Measurements from ENCODE around the gene COL23A1. TPM values are rescaled to one million over a fixed set of nuclear protein-coding genes. Genes with fewer than 3 reads are reported as not detected.

COL23A1 gene
- total and polyA plus RNA-seq, 2 experiments from 2014 or later, result 1.1 to 5.1 TPM

DNA sequence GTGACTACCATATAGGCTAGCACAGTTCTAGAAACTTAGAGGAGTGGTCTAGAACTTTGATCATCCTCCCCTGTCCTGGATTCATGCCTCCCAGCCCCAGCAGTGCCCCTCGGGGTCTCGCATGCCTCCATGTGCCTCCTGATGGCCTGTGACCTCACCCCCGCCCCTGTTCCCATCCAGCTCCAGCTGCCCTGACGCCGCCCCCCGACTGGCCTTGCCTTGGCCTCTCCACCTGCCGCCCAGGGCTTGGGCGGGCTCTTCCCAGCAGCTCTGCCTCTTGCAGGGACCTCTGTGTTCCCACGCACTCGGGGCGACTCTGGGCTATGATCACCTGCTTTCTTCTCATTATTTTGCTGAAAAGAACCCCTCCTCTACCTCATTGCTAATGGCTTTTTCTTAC lies 242.2 kb downstream of the COL23A1 start:
- DNase-seq (ENCODE audit: low spot score), result no peak
- no peak for TF ChIP-seq EZH2phosphoT487 (IDR thresholded peaks at IDR 0.05; ENCODE audit: low read depth, severe bottlenecking, unreplicated experiment)
- no peak for TF ChIP-seq EZH2 (IDR thresholded peaks at IDR 0.05; ENCODE audit: borderline replicate concordance)
- TF ChIP-seq, protein P1, sequence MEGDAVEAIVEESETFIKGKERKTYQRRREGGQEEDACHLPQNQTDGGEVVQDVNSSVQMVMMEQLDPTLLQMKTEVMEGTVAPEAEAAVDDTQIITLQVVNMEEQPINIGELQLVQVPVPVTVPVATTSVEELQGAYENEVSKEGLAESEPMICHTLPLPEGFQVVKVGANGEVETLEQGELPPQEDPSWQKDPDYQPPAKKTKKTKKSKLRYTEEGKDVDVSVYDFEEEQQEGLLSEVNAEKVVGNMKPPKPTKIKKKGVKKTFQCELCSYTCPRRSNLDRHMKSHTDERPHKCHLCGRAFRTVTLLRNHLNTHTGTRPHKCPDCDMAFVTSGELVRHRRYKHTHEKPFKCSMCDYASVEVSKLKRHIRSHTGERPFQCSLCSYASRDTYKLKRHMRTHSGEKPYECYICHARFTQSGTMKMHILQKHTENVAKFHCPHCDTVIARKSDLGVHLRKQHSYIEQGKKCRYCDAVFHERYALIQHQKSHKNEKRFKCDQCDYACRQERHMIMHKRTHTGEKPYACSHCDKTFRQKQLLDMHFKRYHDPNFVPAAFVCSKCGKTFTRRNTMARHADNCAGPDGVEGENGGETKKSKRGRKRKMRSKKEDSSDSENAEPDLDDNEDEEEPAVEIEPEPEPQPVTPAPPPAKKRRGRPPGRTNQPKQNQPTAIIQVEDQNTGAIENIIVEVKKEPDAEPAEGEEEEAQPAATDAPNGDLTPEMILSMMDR (IDR thresholded peaks at IDR 0.05; ENCODE audit: poor library complexity), result no peak
- Histone ChIP-seq H3K27ac (no peak overlapping the region), H3K9me3 (ENCODE audit: low read depth) (no peaks in the 10 kb centered on the region), H3K9me2 (replicated peaks; ENCODE audit: insufficient read depth) (no peaks in the 10 kb centered on the region), H4K20me1 (ENCODE audit: insufficient read depth, poor library complexity, severe bottlenecking) (no peaks in the 10 kb centered on the region), H2AFZ (no peak overlapping the region), H3K4me1 (ENCODE audit: insufficient read depth) (no peaks in the 10 kb centered on the region), H3K4me2 (no peak overlapping the region), H3K4me3 (no peak overlapping the region), H3K36me3 (replicated peaks; ENCODE audit: insufficient read depth, low read depth) (no peaks in the 10 kb centered on the region), H3K27me3 (no peaks in the 10 kb centered on the region), H3K79me2 (no peaks in the 10 kb centered on the region)
- WGBS (ENCODE audit: low lambda C conversion rate, missing lambda C conversion rate), result 91% methylated on average over 11 of the region's 11 CpGs

DNA sequence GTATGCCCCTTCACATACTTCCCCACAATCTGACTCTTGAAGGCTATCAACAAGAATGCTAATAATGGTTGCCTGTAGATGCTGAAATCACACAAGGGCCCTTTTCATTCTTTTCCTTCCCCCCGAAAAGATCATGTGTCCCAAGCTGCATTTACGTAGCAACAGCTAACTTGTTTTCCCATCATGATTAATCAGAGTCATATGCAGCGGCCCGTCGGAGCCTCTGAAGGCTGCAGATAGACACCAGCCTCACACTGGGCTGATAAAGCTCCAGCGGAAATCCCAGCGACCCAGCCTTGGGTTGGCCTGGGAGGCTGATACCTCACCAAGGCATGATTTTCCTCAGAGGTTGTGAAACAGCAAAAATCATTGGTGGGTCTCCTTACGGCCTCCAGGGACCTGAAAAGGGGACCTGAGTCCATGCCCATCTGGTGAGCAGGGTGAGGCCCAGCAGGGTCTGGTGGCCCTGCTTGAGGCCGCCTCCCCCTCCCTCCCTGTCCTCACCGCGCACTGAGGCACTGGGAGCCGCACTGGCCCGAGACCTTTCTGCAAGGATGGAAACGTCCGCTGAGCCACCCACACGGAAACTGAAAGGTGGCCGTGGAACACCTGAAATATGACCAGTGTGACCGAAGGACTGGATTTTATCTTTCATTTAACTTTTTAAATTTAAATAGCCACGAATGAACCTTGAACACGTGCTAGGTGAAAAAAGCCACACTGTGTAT lies 243.4 kb downstream of the COL23A1 start:
- Histone ChIP-seq H3K9me2 (replicated peaks; ENCODE audit: insufficient read depth) (no peaks in the 10 kb centered on the region), H2AFZ (no peak overlapping the region), H3K4me3 (no peak overlapping the region), H3K27ac (no peak overlapping the region), H3K9me3 (ENCODE audit: low read depth) (no peaks in the 10 kb centered on the region), H3K4me2 (no peak overlapping the region), H3K4me1 (ENCODE audit: insufficient read depth) (no peaks in the 10 kb centered on the region), H3K79me2 (no peaks in the 10 kb centered on the region), H3K27me3 (no peaks in the 10 kb centered on the region), H4K20me1 (ENCODE audit: insufficient read depth, poor library complexity, severe bottlenecking) (no peaks in the 10 kb centered on the region), H3K36me3 (replicated peaks; ENCODE audit: insufficient read depth, low read depth) (no peaks in the 10 kb centered on the region)
- TF ChIP-seq, protein P1 (IDR thresholded peaks at IDR 0.05; ENCODE audit: poor library complexity), result no peak
- TF ChIP-seq EZH2phosphoT487 (IDR thresholded peaks at IDR 0.05; ENCODE audit: low read depth, severe bottlenecking, unreplicated experiment) (no peak), EZH2 (IDR thresholded peaks at IDR 0.05; ENCODE audit: borderline replicate concordance) (no peak)
- WGBS (ENCODE audit: low lambda C conversion rate, missing lambda C conversion rate), result 79% methylated on average over 20 of the region's 20 CpGs
- no peak for DNase-seq (ENCODE audit: low spot score)

DNA sequence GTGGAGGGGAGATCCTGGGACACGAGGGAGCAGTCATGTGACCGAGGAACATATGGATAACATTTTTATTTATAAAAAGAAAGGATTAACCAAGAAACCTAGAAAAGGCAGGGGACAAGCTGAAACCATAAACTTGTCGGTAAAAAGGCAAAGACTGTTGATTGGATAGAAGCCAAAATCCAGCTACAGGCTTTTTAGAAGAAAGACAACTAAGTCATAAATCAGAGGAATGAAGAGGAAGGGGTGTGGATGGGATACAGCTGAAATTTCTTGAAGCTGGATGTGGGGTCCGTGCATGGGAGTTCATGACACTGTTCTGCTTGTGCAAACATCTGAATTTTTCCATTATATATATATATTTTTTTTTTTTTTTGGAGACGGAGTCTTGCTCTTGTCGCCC lies 246.9 kb downstream of the COL23A1 start:
- H3K4me2 ChIP-seq, result no peak overlapping the region
- H3K4me1 ChIP-seq (ENCODE audit: insufficient read depth), result no peaks in the 10 kb centered on the region
- H3K4me3 ChIP-seq, result no peak overlapping the region
- 60% methylated on average over 4 of the region's 6 CpGs for WGBS (ENCODE audit: low lambda C conversion rate, missing lambda C conversion rate)
- no peaks in the 10 kb centered on the region for H4K20me1 ChIP-seq (ENCODE audit: insufficient read depth, poor library complexity, severe bottlenecking)
- H3K27ac ChIP-seq, result no peak overlapping the region
- TF ChIP-seq EZH2phosphoT487 (IDR thresholded peaks at IDR 0.05; ENCODE audit: low read depth, severe bottlenecking, unreplicated experiment) (no peak), EZH2 (IDR thresholded peaks at IDR 0.05; ENCODE audit: borderline replicate concordance) (no peak)
- TF ChIP-seq, protein P1 (IDR thresholded peaks at IDR 0.05; ENCODE audit: poor library complexity), result no peak
- no peaks in the 10 kb centered on the region for H3K79me2 ChIP-seq
- H3K27me3 ChIP-seq, result no peaks in the 10 kb centered on the region
- no peak overlapping the region for H2AFZ ChIP-seq
- H3K36me3 ChIP-seq (replicated peaks; ENCODE audit: insufficient read depth, low read depth), result no peaks in the 10 kb centered on the region
- no peaks in the 10 kb centered on the region for H3K9me3 ChIP-seq (ENCODE audit: low read depth)
- H3K9me2 ChIP-seq (replicated peaks; ENCODE audit: insufficient read depth), result no peaks in the 10 kb centered on the region
- DNase-seq (ENCODE audit: low spot score), result no peak

Measured in hepatocyte (in vitro differentiated cells).